SHP77 (cell line): ENCODE measurements around the gene FSTL5.
"Not testable (repeated sequence)": the region's sequence is repeated elsewhere in the genome, so short reads cannot be mapped to it uniquely, and the experiment has no call there.

Source experiments
- DNase-seq, 2 experiments: peaks; one replicate each; lab custom pipeline; 2025; lab: John Stamatoyannopoulos, UW

Gene FSTL5

GRCh38 chr4:162163892-162164759 is at the start of gene FSTL5:
Gene FSTL5 (minus strand): TSS chr4:162164000. CDS start chr4:162111396, 52,604 bp downstream.
- DNase-seq, result peak; percentile 83 to 88

- DNase-seq, result no peak
Observed at GRCh38 chr4:162209706-162210105, 45.9 kb upstream of the FSTL5 start.

- not testable (repeated sequence) for DNase-seq
Observed at GRCh38 chr4:162203478-162203877, 39.7 kb upstream of the FSTL5 start.

GRCh38 chr4:162201673-162202072 is 37.9 kb upstream of the FSTL5 start:
- DNase-seq, result no peak

- no peak for DNase-seq
Observed at GRCh38 chr4:162170509-162170908, 6.7 kb upstream of the FSTL5 start.

GRCh38 chr4:162164906-162165510 is 1.2 kb upstream of the FSTL5 start:
- no peak for DNase-seq

- DNase-seq, result no peak
Observed at GRCh38 chr4:162162672-162163071, 1.1 kb downstream of the FSTL5 start.

GRCh38 chr4:162157241-162157640 is 6.6 kb downstream of the FSTL5 start:
- no peak for DNase-seq

GRCh38 chr4:162154862-162155540 is 8.8 kb downstream of the FSTL5 start:
- no peak for DNase-seq

- no peak for DNase-seq
Observed at GRCh38 chr4:162151850-162152249, 11.9 kb downstream of the FSTL5 start.

GRCh38 chr4:162151386-162151785 is 12.4 kb downstream of the FSTL5 start:
- no peak for DNase-seq

- DNase-seq, result no peak
Observed at GRCh38 chr4:162149644-162150043, 14.2 kb downstream of the FSTL5 start.

- no peak for DNase-seq
Observed at GRCh38 chr4:162140051-162140683, 23.6 kb downstream of the FSTL5 start.

GRCh38 chr4:162139412-162139811 is 24.4 kb downstream of the FSTL5 start:
- no peak for DNase-seq

- DNase-seq, result no peak
Observed at GRCh38 chr4:162131256-162131655, 32.5 kb downstream of the FSTL5 start.

GRCh38 chr4:162126729-162127128 is 37.1 kb downstream of the FSTL5 start:
- no peak for DNase-seq

- DNase-seq, result no peak
Observed at GRCh38 chr4:162117051-162117450, 46.7 kb downstream of the FSTL5 start.

- no peak for DNase-seq
Observed at GRCh38 chr4:162116095-162116779, 47.6 kb downstream of the FSTL5 start.

- no peak for DNase-seq
Observed at GRCh38 chr4:162115333-162115732, 48.5 kb downstream of the FSTL5 start.

- no peak for DNase-seq
Observed at GRCh38 chr4:162111078-162111477, 52.7 kb downstream of the FSTL5 start.

GRCh38 chr4:162104459-162105124 is 59.2 kb downstream of the FSTL5 start:
- no peak for DNase-seq
